ENCODE data around the gene POU2AF2. TPM values are rescaled to one million over a fixed set of nuclear protein-coding genes. Genes with fewer than 3 reads are reported as not detected.

Gene POU2AF2
- total RNA-seq, 1 experiment from 2014 or later: not detected

DNA sequence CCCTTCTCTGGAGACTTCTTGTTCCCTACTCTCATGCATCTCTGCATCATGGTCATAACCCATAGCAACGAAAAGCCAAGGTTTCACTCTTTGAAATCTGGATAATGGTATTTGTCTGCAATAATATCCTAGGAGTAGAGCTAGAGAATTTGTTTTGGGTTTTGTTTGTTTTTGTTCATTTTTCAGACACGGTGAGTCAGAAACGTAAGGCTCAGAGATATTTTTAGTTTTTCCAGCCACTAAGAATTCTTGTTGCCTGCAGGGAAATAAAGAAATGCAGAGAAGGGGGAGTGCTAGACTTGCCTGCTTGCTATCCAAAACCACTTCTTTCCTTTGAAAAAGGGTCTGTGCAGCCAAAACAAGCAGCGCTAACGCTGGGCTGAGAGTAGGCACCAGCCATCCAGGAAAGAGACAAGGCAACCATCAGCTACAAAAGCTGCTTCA is 78.8 kb downstream of the POU2AF2 start:
- Mint-ChIP-seq H3K4me1 (peaks cover 20% of the 10 kb centered on the region), H3K36me3 (no peaks in the 10 kb centered on the region), H3K27me3 (ENCODE audit: low read depth) (no peaks in the 10 kb centered on the region; the same call in 1 of the 2 replicates), H3K9me3 (no peaks in the 10 kb centered on the region), H3K4me3 (no peak overlapping the region), H3K27ac (no peak overlapping the region)
- ATAC-seq (no peak), DNase-seq (ENCODE audit: low spot score) (no peak)
- ChIA-PET CTCF (interaction anchor here (1.5 kb wide), 1 partner anchor 122 kb away, joined by 4 read pairs; no protein-coding TSS in a partner anchor), POLR2A (no interaction called here)
- TF ChIP-seq, protein P1, sequence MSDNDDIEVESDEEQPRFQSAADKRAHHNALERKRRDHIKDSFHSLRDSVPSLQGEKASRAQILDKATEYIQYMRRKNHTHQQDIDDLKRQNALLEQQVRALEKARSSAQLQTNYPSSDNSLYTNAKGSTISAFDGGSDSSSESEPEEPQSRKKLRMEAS (CRISPR knock-in tag; IDR thresholded peaks at IDR 0.05): no peak
- TF ChIP-seq TCF7 (CRISPR knock-in tag; IDR thresholded peaks at IDR 0.05; ENCODE audit: low read depth): no peak
- TF ChIP-seq TEAD1 (CRISPR knock-in tag; IDR thresholded peaks at IDR 0.05): no peak
- no peak for TF ChIP-seq PRRX2 (CRISPR knock-in tag; IDR thresholded peaks at IDR 0.05)
- TF ChIP-seq, protein P2, sequence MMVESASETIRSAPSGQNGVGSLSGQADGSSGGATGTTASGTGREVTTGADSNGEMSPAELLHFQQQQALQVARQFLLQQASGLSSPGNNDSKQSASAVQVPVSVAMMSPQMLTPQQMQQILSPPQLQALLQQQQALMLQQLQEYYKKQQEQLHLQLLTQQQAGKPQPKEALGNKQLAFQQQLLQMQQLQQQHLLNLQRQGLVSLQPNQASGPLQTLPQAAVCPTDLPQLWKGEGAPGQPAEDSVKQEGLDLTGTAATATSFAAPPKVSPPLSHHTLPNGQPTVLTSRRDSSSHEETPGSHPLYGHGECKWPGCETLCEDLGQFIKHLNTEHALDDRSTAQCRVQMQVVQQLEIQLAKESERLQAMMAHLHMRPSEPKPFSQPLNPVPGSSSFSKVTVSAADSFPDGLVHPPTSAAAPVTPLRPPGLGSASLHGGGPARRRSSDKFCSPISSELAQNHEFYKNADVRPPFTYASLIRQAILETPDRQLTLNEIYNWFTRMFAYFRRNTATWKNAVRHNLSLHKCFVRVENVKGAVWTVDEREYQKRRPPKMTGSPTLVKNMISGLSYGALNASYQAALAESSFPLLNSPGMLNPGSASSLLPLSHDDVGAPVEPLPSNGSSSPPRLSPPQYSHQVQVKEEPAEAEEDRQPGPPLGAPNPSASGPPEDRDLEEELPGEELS (CRISPR knock-in tag; IDR thresholded peaks at IDR 0.05): no peak
- TF ChIP-seq ZNF263 (CRISPR knock-in tag; IDR thresholded peaks at IDR 0.05; ENCODE audit: low read depth): no peak
- TF ChIP-seq ZNF396 (CRISPR knock-in tag; IDR thresholded peaks at IDR 0.05; ENCODE audit: borderline replicate concordance): no peak
- TF ChIP-seq ZNF317 (CRISPR knock-in tag; IDR thresholded peaks at IDR 0.05; ENCODE audit: borderline replicate concordance, low read depth): no peak
- TF ChIP-seq, protein P3, sequence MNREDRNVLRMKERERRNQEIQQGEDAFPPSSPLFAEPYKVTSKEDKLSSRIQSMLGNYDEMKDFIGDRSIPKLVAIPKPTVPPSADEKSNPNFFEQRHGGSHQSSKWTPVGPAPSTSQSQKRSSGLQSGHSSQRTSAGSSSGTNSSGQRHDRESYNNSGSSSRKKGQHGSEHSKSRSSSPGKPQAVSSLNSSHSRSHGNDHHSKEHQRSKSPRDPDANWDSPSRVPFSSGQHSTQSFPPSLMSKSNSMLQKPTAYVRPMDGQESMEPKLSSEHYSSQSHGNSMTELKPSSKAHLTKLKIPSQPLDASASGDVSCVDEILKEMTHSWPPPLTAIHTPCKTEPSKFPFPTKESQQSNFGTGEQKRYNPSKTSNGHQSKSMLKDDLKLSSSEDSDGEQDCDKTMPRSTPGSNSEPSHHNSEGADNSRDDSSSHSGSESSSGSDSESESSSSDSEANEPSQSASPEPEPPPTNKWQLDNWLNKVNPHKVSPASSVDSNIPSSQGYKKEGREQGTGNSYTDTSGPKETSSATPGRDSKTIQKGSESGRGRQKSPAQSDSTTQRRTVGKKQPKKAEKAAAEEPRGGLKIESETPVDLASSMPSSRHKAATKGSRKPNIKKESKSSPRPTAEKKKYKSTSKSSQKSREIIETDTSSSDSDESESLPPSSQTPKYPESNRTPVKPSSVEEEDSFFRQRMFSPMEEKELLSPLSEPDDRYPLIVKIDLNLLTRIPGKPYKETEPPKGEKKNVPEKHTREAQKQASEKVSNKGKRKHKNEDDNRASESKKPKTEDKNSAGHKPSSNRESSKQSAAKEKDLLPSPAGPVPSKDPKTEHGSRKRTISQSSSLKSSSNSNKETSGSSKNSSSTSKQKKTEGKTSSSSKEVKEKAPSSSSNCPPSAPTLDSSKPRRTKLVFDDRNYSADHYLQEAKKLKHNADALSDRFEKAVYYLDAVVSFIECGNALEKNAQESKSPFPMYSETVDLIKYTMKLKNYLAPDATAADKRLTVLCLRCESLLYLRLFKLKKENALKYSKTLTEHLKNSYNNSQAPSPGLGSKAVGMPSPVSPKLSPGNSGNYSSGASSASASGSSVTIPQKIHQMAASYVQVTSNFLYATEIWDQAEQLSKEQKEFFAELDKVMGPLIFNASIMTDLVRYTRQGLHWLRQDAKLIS (CRISPR knock-in tag; IDR thresholded peaks at IDR 0.05; ENCODE audit: borderline replicate concordance): no peak
- TF ChIP-seq TEAD4 (CRISPR knock-in tag; IDR thresholded peaks at IDR 0.05): no peak
- no peak for TF ChIP-seq ATF1 (CRISPR knock-in tag; IDR thresholded peaks at IDR 0.05)
- TF ChIP-seq SP1 (CRISPR knock-in tag; conservative IDR thresholded peaks at IDR 0.05): no peak
- TF ChIP-seq ZNF423 (CRISPR knock-in tag; IDR thresholded peaks at IDR 0.05): no peak
- TF ChIP-seq, protein P4, sequence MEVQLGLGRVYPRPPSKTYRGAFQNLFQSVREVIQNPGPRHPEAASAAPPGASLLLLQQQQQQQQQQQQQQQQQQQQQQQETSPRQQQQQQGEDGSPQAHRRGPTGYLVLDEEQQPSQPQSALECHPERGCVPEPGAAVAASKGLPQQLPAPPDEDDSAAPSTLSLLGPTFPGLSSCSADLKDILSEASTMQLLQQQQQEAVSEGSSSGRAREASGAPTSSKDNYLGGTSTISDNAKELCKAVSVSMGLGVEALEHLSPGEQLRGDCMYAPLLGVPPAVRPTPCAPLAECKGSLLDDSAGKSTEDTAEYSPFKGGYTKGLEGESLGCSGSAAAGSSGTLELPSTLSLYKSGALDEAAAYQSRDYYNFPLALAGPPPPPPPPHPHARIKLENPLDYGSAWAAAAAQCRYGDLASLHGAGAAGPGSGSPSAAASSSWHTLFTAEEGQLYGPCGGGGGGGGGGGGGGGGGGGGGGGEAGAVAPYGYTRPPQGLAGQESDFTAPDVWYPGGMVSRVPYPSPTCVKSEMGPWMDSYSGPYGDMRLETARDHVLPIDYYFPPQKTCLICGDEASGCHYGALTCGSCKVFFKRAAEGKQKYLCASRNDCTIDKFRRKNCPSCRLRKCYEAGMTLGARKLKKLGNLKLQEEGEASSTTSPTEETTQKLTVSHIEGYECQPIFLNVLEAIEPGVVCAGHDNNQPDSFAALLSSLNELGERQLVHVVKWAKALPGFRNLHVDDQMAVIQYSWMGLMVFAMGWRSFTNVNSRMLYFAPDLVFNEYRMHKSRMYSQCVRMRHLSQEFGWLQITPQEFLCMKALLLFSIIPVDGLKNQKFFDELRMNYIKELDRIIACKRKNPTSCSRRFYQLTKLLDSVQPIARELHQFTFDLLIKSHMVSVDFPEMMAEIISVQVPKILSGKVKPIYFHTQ (CRISPR knock-in tag; IDR thresholded peaks at IDR 0.05): no peak
- TF ChIP-seq ZNF232 (CRISPR knock-in tag; IDR thresholded peaks at IDR 0.05): no peak
- TF ChIP-seq NR2C2 (CRISPR knock-in tag; IDR thresholded peaks at IDR 0.05): no peak
- TF ChIP-seq GRHL2 (CRISPR knock-in tag; IDR thresholded peaks at IDR 0.05; ENCODE audit: insufficient replicate concordance, severe bottlenecking): no peak

DNA sequence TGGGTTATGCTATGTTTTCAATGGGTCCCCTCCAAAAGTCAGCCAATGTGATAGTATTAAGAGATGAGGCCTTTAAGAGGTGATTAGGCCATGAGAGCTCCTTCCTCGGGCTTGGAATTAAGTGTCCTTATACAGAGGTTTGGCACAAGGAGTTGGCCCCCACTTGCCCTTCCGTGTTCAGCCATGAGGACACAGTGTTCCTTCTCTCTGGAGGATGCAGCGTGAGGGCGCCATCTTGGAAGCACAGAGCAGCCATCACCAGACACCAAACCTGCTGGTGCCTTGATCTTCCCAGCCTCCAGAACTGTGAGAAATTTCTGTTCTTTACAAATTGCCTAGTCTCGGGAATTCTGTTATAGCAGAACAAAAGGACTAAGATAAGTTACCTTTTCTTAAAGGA is 79.7 kb downstream of the POU2AF2 start:
- Mint-ChIP-seq H3K27me3 (ENCODE audit: low read depth) (no peaks in the 10 kb centered on the region), H3K4me1 (peaks cover 13% of the 10 kb centered on the region), H3K9me3 (no peaks in the 10 kb centered on the region), H3K4me3 (no peak overlapping the region), H3K27ac (no peak overlapping the region), H3K36me3 (no peaks in the 10 kb centered on the region)
- ATAC-seq (no peak), DNase-seq (ENCODE audit: low spot score) (no peak)
- POLR2A ChIA-PET: no interaction called here
- CTCF ChIA-PET: no interaction called here
- TF ChIP-seq, protein P5, sequence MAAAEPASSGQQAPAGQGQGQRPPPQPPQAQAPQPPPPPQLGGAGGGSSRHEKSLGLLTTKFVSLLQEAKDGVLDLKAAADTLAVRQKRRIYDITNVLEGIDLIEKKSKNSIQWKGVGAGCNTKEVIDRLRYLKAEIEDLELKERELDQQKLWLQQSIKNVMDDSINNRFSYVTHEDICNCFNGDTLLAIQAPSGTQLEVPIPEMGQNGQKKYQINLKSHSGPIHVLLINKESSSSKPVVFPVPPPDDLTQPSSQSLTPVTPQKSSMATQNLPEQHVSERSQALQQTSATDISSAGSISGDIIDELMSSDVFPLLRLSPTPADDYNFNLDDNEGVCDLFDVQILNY (CRISPR knock-in tag; IDR thresholded peaks at IDR 0.05): no peak
- no peak for TF ChIP-seq TP53 (CRISPR knock-in tag; IDR thresholded peaks at IDR 0.05)
- no peak for TF ChIP-seq ZNF232 (CRISPR knock-in tag; IDR thresholded peaks at IDR 0.05)
- TF ChIP-seq, protein P6, sequence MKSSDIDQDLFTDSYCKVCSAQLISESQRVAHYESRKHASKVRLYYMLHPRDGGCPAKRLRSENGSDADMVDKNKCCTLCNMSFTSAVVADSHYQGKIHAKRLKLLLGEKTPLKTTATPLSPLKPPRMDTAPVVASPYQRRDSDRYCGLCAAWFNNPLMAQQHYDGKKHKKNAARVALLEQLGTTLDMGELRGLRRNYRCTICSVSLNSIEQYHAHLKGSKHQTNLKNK (CRISPR knock-in tag; IDR thresholded peaks at IDR 0.05): no peak
- TF ChIP-seq, protein P7, sequence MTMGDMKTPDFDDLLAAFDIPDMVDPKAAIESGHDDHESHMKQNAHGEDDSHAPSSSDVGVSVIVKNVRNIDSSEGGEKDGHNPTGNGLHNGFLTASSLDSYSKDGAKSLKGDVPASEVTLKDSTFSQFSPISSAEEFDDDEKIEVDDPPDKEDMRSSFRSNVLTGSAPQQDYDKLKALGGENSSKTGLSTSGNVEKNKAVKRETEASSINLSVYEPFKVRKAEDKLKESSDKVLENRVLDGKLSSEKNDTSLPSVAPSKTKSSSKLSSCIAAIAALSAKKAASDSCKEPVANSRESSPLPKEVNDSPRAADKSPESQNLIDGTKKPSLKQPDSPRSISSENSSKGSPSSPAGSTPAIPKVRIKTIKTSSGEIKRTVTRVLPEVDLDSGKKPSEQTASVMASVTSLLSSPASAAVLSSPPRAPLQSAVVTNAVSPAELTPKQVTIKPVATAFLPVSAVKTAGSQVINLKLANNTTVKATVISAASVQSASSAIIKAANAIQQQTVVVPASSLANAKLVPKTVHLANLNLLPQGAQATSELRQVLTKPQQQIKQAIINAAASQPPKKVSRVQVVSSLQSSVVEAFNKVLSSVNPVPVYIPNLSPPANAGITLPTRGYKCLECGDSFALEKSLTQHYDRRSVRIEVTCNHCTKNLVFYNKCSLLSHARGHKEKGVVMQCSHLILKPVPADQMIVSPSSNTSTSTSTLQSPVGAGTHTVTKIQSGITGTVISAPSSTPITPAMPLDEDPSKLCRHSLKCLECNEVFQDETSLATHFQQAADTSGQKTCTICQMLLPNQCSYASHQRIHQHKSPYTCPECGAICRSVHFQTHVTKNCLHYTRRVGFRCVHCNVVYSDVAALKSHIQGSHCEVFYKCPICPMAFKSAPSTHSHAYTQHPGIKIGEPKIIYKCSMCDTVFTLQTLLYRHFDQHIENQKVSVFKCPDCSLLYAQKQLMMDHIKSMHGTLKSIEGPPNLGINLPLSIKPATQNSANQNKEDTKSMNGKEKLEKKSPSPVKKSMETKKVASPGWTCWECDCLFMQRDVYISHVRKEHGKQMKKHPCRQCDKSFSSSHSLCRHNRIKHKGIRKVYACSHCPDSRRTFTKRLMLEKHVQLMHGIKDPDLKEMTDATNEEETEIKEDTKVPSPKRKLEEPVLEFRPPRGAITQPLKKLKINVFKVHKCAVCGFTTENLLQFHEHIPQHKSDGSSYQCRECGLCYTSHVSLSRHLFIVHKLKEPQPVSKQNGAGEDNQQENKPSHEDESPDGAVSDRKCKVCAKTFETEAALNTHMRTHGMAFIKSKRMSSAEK (CRISPR knock-in tag; IDR thresholded peaks at IDR 0.05; ENCODE audit: borderline replicate concordance): no peak

Measured in WTC11 (cell line).